Measurements from ENCODE around the gene VPS45.

The VPS45 gene

GRCh38 chr1:150085406-150085805 lies 17.8 kb downstream of the VPS45 start:
- Mint-ChIP-seq H3K27ac (no peak overlapping the region), H3K4me1 (ENCODE audit: low read depth) (peaks cover 13% of the 10 kb centered on the region), H3K36me3 (ENCODE audit: low read depth) (peaks cover 41% of the 10 kb centered on the region), H3K9me3 (no peaks in the 10 kb centered on the region), H3K27me3 (ENCODE audit: low read depth) (no peaks in the 10 kb centered on the region), H3K4me3 (no peak overlapping the region)
- DNase-seq (ENCODE audit: low spot score): no peak

GRCh38 chr1:150087415-150087814 lies 19.8 kb downstream of the VPS45 start:
- DNase-seq (ENCODE audit: low spot score): no peak
- Mint-ChIP-seq H3K27ac (no peak overlapping the region), H3K9me3 (no peaks in the 10 kb centered on the region), H3K4me1 (ENCODE audit: low read depth) (peaks cover 23% of the 10 kb centered on the region), H3K27me3 (ENCODE audit: low read depth) (no peaks in the 10 kb centered on the region), H3K4me3 (no peak overlapping the region), H3K36me3 (ENCODE audit: low read depth) (peaks cover 41% of the 10 kb centered on the region)

GRCh38 chr1:150089846-150090520 lies 22.4 kb downstream of the VPS45 start:
- H3K27me3 Mint-ChIP-seq (ENCODE audit: low read depth): no peaks in the 10 kb centered on the region
- DNase-seq (ENCODE audit: low spot score): no peak
- H3K27ac Mint-ChIP-seq: no peak overlapping the region
- peaks cover 37% of the 10 kb centered on the region for H3K4me1 Mint-ChIP-seq (ENCODE audit: low read depth)
- H3K9me3 Mint-ChIP-seq: no peaks in the 10 kb centered on the region
- H3K36me3 Mint-ChIP-seq (ENCODE audit: low read depth): peaks cover 40% of the 10 kb centered on the region
- no peak overlapping the region for H3K4me3 Mint-ChIP-seq

- Mint-ChIP-seq H3K9me3 (no peaks in the 10 kb centered on the region), H3K4me3 (peak overlapping the region; percentile 68), H3K27me3 (ENCODE audit: low read depth) (no peaks in the 10 kb centered on the region), H3K27ac (peak overlapping the region; percentile 74), H3K36me3 (ENCODE audit: low read depth) (peaks cover 33% of the 10 kb centered on the region), H3K4me1 (ENCODE audit: low read depth) (peaks cover 38% of the 10 kb centered on the region)
- DNase-seq (ENCODE audit: low spot score): no peak
Observed at GRCh38 chr1:150092180-150092791, 24.7 kb downstream of the VPS45 start.

DNA sequence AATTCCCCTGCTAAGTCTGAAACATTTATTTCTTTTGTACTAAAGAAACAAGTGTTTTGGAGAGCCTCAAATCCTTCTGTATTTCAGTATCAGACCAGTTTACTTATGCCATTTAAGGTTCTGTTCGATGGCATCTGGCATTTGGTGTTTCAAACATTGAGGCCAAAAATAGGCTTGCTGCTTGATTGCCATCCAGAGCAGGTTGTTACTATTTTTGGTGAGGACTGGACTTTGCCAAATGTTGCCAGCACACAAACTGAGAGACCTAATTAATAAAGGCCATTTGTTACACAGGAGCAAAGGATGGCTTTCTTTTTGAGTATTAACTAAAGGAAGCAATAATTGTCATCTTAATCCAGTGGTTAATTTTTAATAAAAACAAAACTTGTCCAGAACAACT lies 26.2 kb downstream of the VPS45 start:
- Mint-ChIP-seq H3K9me3 (no peaks in the 10 kb centered on the region), H3K27ac (no peak overlapping the region), H3K4me3 (no peak overlapping the region), H3K4me1 (ENCODE audit: low read depth) (peaks cover 39% of the 10 kb centered on the region), H3K36me3 (ENCODE audit: low read depth) (peaks cover 28% of the 10 kb centered on the region), H3K27me3 (ENCODE audit: low read depth) (no peaks in the 10 kb centered on the region)
- no peak for DNase-seq (ENCODE audit: low spot score)

GRCh38 chr1:150094734-150095265 lies 27.2 kb downstream of the VPS45 start:
- Mint-ChIP-seq H3K9me3 (no peaks in the 10 kb centered on the region), H3K4me3 (no peak overlapping the region), H3K36me3 (ENCODE audit: low read depth) (peaks cover 25% of the 10 kb centered on the region), H3K27ac (no peak overlapping the region), H3K27me3 (ENCODE audit: low read depth) (no peaks in the 10 kb centered on the region), H3K4me1 (ENCODE audit: low read depth) (peaks cover 37% of the 10 kb centered on the region)
- no peak for DNase-seq (ENCODE audit: low spot score)

DNA sequence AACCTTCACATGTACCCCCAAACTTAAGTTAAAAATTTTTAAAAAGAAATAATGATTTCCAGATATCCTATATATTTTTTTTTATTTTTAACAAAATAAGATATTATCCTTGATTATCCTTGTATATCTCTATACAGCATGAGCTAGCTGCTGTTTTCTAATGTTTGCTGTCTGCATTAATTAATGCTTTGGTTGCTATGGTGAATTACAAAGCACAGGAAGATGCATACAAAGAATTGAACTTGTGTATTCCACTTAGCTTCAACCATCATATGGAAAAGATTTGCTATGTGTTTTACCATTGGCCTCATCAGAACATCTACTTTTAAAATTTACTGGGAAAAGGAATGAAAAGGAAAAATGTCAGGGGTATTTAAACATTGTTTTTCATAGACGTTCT lies 35.4 kb downstream of the VPS45 start:
- peaks cover 9% of the 10 kb centered on the region for H3K9me3 Mint-ChIP-seq
- no peak overlapping the region for H3K4me3 Mint-ChIP-seq
- peaks cover 34% of the 10 kb centered on the region for H3K36me3 Mint-ChIP-seq (ENCODE audit: low read depth)
- no peak for DNase-seq (ENCODE audit: low spot score)
- no peaks in the 10 kb centered on the region for H3K27me3 Mint-ChIP-seq (ENCODE audit: low read depth)
- H3K4me1 Mint-ChIP-seq (ENCODE audit: low read depth): peaks cover 47% of the 10 kb centered on the region
- H3K27ac Mint-ChIP-seq: no peak overlapping the region

DNA sequence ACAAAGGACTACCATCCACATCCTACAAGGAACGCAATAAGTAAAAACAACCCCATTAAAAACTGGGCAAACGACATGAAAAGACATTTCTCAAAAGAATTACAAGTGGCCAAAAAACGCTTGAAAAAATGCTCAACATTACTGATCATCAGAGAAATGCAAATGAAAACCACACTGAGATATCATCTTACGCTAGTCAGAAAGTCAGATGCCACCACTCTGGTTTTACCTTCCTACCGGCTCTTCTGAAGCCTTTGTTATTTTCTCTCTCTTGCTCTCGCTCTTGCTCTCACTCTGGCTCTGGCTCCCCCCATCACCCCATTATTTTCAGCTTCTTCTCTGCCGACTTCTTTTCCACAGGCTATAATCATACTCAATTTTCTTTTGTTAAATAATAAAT lies 38.8 kb downstream of the VPS45 start:
- Mint-ChIP-seq H3K4me1 (ENCODE audit: low read depth) (peaks cover 70% of the 10 kb centered on the region), H3K36me3 (ENCODE audit: low read depth) (peaks cover 35% of the 10 kb centered on the region), H3K4me3 (peak overlapping the region; percentile 83), H3K27ac (peak overlapping the region; percentile 90), H3K27me3 (ENCODE audit: low read depth) (no peaks in the 10 kb centered on the region), H3K9me3 (peaks cover 6% of the 10 kb centered on the region)
- DNase-seq (ENCODE audit: low spot score): peak; percentile 14

- peaks cover 52% of the 10 kb centered on the region for H3K36me3 Mint-ChIP-seq (ENCODE audit: low read depth)
Observed at GRCh38 chr1:150109586-150109985, 42.0 kb downstream of the VPS45 start.

DNA sequence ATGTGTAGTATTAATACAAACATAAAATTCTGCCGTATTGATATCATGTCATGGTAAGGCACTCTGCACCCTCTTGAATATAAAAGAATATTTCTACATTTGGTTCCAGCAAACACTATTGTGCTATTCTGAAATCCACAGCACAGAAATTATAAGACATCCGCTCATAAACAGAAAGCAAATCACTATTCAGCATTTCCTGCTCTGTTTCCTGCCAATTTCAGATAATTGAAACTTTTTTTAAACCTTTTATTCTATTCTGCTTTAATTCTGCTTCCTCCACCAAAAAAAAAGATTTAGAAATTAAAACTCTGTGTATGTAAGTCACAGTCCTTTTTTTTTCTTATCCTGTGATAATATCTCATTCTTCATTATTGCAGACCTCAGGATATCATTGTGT lies 42.5 kb downstream of the VPS45 start:
- peaks cover 63% of the 10 kb centered on the region for H3K4me1 Mint-ChIP-seq (ENCODE audit: low read depth)
- H3K9me3 Mint-ChIP-seq: peaks cover 13% of the 10 kb centered on the region
- peak overlapping the region; percentile 93 for H3K27ac Mint-ChIP-seq
- no peak for DNase-seq (ENCODE audit: low spot score)
- peaks cover 51% of the 10 kb centered on the region for H3K36me3 Mint-ChIP-seq (ENCODE audit: low read depth)
- peak overlapping the region; percentile 73 for H3K4me3 Mint-ChIP-seq
- no peaks in the 10 kb centered on the region for H3K27me3 Mint-ChIP-seq (ENCODE audit: low read depth)

More at GRCh38 chr1:150109586-150109985, 42.0 kb downstream of the VPS45 start:
- Mint-ChIP-seq H3K9me3 (peaks cover 12% of the 10 kb centered on the region), H3K27me3 (ENCODE audit: low read depth) (no peaks in the 10 kb centered on the region), H3K4me3 (peak overlapping the region; percentile 73), H3K4me1 (ENCODE audit: low read depth) (peaks cover 66% of the 10 kb centered on the region), H3K27ac (peak overlapping the region; percentile 93)
- no peak for DNase-seq (ENCODE audit: low spot score)

GRCh38 chr1:150111670-150112069 lies 44.1 kb downstream of the VPS45 start:
- no peak for DNase-seq (ENCODE audit: low spot score)
- peak overlapping the region; percentile 58 for H3K4me3 Mint-ChIP-seq
- peaks cover 20% of the 10 kb centered on the region for H3K9me3 Mint-ChIP-seq
- H3K27me3 Mint-ChIP-seq (ENCODE audit: low read depth): no peaks in the 10 kb centered on the region
- H3K4me1 Mint-ChIP-seq (ENCODE audit: low read depth): peaks cover 48% of the 10 kb centered on the region
- peaks cover 51% of the 10 kb centered on the region for H3K36me3 Mint-ChIP-seq (ENCODE audit: low read depth)
- H3K27ac Mint-ChIP-seq: peak overlapping the region; percentile 81

GRCh38 chr1:150115121-150115520 lies 47.5 kb downstream of the VPS45 start:
- H3K9me3 Mint-ChIP-seq: peaks cover 20% of the 10 kb centered on the region

GRCh38 chr1:150118716-150119115 lies 51.1 kb downstream of the VPS45 start:
- peaks cover 2% of the 10 kb centered on the region for H3K4me1 Mint-ChIP-seq (ENCODE audit: low read depth)
- no peak overlapping the region for H3K27ac Mint-ChIP-seq
- H3K27me3 Mint-ChIP-seq (ENCODE audit: low read depth): no peaks in the 10 kb centered on the region
- H3K9me3 Mint-ChIP-seq: peaks cover 20% of the 10 kb centered on the region
- H3K4me3 Mint-ChIP-seq: no peak overlapping the region
- H3K36me3 Mint-ChIP-seq (ENCODE audit: low read depth): peaks cover 30% of the 10 kb centered on the region
- DNase-seq (ENCODE audit: low spot score): no peak

More at GRCh38 chr1:150115121-150115520, 47.5 kb downstream of the VPS45 start:
- Mint-ChIP-seq H3K36me3 (ENCODE audit: low read depth) (peaks cover 46% of the 10 kb centered on the region), H3K27ac (no peak overlapping the region), H3K4me3 (no peak overlapping the region), H3K4me1 (ENCODE audit: low read depth) (peaks cover 19% of the 10 kb centered on the region), H3K27me3 (ENCODE audit: low read depth) (no peaks in the 10 kb centered on the region)
- DNase-seq (ENCODE audit: low spot score): no peak

DNA sequence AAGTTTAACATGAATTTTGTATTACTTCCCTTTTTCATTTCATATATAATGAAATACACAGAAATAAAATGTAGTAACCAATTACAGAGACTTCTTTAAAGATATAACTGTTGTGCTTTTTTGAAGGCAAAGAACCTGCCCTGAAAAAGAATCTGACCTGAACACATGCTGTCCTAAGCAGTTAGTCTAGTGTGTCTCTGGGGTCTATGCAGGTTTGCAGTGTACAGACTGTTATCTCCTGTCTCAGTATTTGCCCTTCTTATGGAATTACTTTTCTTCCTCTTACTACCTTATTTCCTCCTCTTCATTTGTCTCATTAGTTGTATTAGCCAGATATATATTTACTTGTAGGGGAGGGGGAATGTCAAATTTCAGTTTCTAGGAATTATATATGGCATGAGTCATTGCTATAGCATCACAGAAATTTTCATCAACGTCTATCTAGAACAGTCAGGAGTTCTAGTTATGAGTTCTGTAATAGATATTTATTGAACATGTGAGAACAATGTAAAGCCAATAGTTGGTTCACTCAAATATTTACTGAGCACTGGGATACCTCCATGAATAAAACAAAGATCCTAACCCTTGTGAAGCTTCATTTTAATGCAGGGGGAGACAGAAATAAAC lies 53.8 kb downstream of the VPS45 start:
- Mint-ChIP-seq H3K36me3 (ENCODE audit: low read depth) (peaks cover 9% of the 10 kb centered on the region), H3K27ac (no peak overlapping the region), H3K9me3 (no peaks in the 10 kb centered on the region), H3K27me3 (ENCODE audit: low read depth) (no peaks in the 10 kb centered on the region), H3K4me1 (ENCODE audit: low read depth) (peaks cover 2% of the 10 kb centered on the region), H3K4me3 (no peak overlapping the region)
- DNase-seq (ENCODE audit: low spot score): no peak
